Measurements from ENCODE around the gene PTGER4. TPM values are rescaled to one million over a fixed set of nuclear protein-coding genes. Genes with fewer than 3 reads are reported as not detected.

The PTGER4 gene
- total RNA-seq, 4 donors from 2014 or later = 10.1 to 30.1 (median 27.0) TPM

- Histone ChIP-seq H3K36me3 (no peaks in the 10 kb centered on the region), H3K4me3 (no peak overlapping the region), H3K27me3 (peaks cover 9% of the 10 kb centered on the region), H3K9me3 (no peaks in the 10 kb centered on the region), H3K27ac (peak overlapping the region in 1 of 4 donors; percentile 88), H3K4me1 (peaks cover 2 to 91% (median 2%) of the 10 kb centered on the region in 3 donors)
- WGBS, 2 donors (ENCODE audit: low coverage in 1 of 2) = 54 to 67% methylated on average over 1 of the region's 1 CpG
- no peak for TF ChIP-seq CTCF (IDR thresholded peaks at IDR 0.05)
- no peak for TF ChIP-seq POLR2A (IDR thresholded peaks at IDR 0.05)
- no peak for TF ChIP-seq POLR2AphosphoS5 (IDR thresholded peaks at IDR 0.05)
- TF ChIP-seq EP300 (IDR thresholded peaks at IDR 0.05) = no peak
- no peak for ATAC-seq
These were observed 6.3 kb downstream of the PTGER4 start for GRCh38 chr5:40685976-40686486.

GRCh38 chr5:40687321-40687720, 7.6 kb downstream of the PTGER4 start:
- Histone ChIP-seq H3K27ac (peak overlapping the region in 2 of 4 donors; percentile 10 to 88), H3K4me1 (peaks cover 2 to 79% (median 2%) of the 10 kb centered on the region in 3 donors), H3K9me3 (no peaks in the 10 kb centered on the region), H3K27me3 (no peaks in the 10 kb centered on the region), H3K4me3 (no peak overlapping the region), H3K36me3 (peaks cover 0 to 12% of the 10 kb centered on the region in 2 donors)
- TF ChIP-seq POLR2A (IDR thresholded peaks at IDR 0.05) (no peak), CTCF (IDR thresholded peaks at IDR 0.05) (no peak), EP300 (IDR thresholded peaks at IDR 0.05) (no peak), POLR2AphosphoS5 (IDR thresholded peaks at IDR 0.05) (no peak)
- WGBS, 2 donors (ENCODE audit: low coverage in 1 of 2) = 70 to 78% methylated on average over 7 of the region's 7 CpGs
- ATAC-seq = no peak

- WGBS, 2 donors (ENCODE audit: low coverage in 1 of 2) = 0 to 1% methylated on average over 6 to 8 of the region's 8 CpGs
- peaks cover 2 to 70% (median 2%) of the 10 kb centered on the region in 3 donors for H3K4me1 ChIP-seq
These were observed 8.5 kb downstream of the PTGER4 start for GRCh38 chr5:40688127-40688761.

GRCh38 chr5:40688996-40689395, 9.3 kb downstream of the PTGER4 start:
- Histone ChIP-seq H3K9me3 (no peaks in the 10 kb centered on the region), H3K36me3 (peaks cover 0 to 17% of the 10 kb centered on the region in 2 donors), H3K27ac (peak overlapping the region in 2 of 4 donors; percentile 36 to 88), H3K4me3 (no peak overlapping the region), H3K4me1 (peaks cover 2 to 62% (median 2%) of the 10 kb centered on the region in 3 donors), H3K27me3 (no peaks in the 10 kb centered on the region)
- TF ChIP-seq POLR2AphosphoS5 (IDR thresholded peaks at IDR 0.05) (no peak), EP300 (IDR thresholded peaks at IDR 0.05) (no peak), POLR2A (IDR thresholded peaks at IDR 0.05) (no peak), CTCF (IDR thresholded peaks at IDR 0.05) (no peak)
- ATAC-seq = no peak

More at GRCh38 chr5:40688127-40688761, 8.5 kb downstream of the PTGER4 start:
- H3K36me3 ChIP-seq = peaks cover 0 to 17% of the 10 kb centered on the region in 2 donors
- H3K4me3 ChIP-seq = no peak overlapping the region
- TF ChIP-seq EP300 (IDR thresholded peaks at IDR 0.05) (no peak), POLR2A (IDR thresholded peaks at IDR 0.05) (no peak), CTCF (IDR thresholded peaks at IDR 0.05) (peak; percentile 65 to 86 (median 81))
- ATAC-seq = peak; percentile 85
- peak overlapping the region in 2 of 4 donors; percentile 36 to 88 for H3K27ac ChIP-seq
- H3K27me3 ChIP-seq = no peaks in the 10 kb centered on the region
- H3K9me3 ChIP-seq = no peaks in the 10 kb centered on the region

GRCh38 chr5:40689438-40689837, 9.7 kb downstream of the PTGER4 start:
- peaks cover 0 to 17% of the 10 kb centered on the region in 2 donors for H3K36me3 ChIP-seq
- H3K9me3 ChIP-seq = no peaks in the 10 kb centered on the region
- H3K4me3 ChIP-seq = no peak overlapping the region
- ATAC-seq = peak; percentile 79
- peak overlapping the region in 1 of 4 donors; percentile 2 for H3K27ac ChIP-seq
- no peaks in the 10 kb centered on the region for H3K27me3 ChIP-seq
- H3K4me1 ChIP-seq = peaks cover 2 to 58% (median 2%) of the 10 kb centered on the region in 3 donors
- WGBS, 2 donors (ENCODE audit: low coverage in 1 of 2) = 8 to 13% methylated on average over 3 of the region's 3 CpGs
- TF ChIP-seq POLR2AphosphoS5 (IDR thresholded peaks at IDR 0.05) (peak; percentile 74), CTCF (IDR thresholded peaks at IDR 0.05) (no peak), EP300 (IDR thresholded peaks at IDR 0.05) (no peak)

Data from gastroesophageal sphincter (tissue), 4 donors.